Esophagus muscularis mucosa (tissue), 4 donors: ENCODE results near the gene WDR27. TPM values are rescaled to one million over a fixed set of nuclear protein-coding genes. Genes with fewer than 3 reads are reported as not detected.
A peak's percentile ranks its signal among the peaks of the same experiment; 100 is the strongest.
"Not testable (repeated sequence)": the region's sequence is repeated elsewhere in the genome, so short reads cannot be mapped to it uniquely, and the experiment has no call there.

Source experiments
- DNase-seq: peaks from one replicate; pipeline ENCODE4 v3.0.0-alpha.2; 2017; ENCODE audit errors: extremely low spot score
- H3K27ac ChIP-seq, 4 donors: fragments of 200-600 bp; sonication (generic); replicated peaks in 1 of 4; 1 replicate in 3 of 4; 2 replicates in 1 of 4; pipeline ENCODE4 v1.5.1; 2016 to 2019; ENCODE audit warnings: mild to moderate bottlenecking in 1 of 4
- H3K27me3 ChIP-seq, 4 donors: fragments of 200-600 bp; sonication (generic); one replicate each; pipeline versions ENCODE4 v1.5.1 to v1.6.0; 2016 to 2019
- H3K36me3 ChIP-seq, 4 donors: fragments of 200-600 bp; sonication (generic); one replicate each; pipeline ENCODE4 v1.5.1; 2016 to 2019
- H3K4me1 ChIP-seq, 4 donors: fragments of 200-600 bp; sonication (generic); one replicate each; pipeline ENCODE4 v1.5.1; 2016 to 2019
- H3K4me3 ChIP-seq, 4 donors: fragments of 200-600 bp; sonication (generic); 1 replicate in 2 of 4; 2 replicates in 2 of 4; pipeline ENCODE4 v1.5.1; 2016 to 2019; ENCODE audit warnings: mild to moderate bottlenecking in 4 of 4, moderate library complexity in 1 of 4
- H3K9me3 ChIP-seq, 4 donors: fragments of 200-600 bp; sonication (generic); 1 replicate in 3 of 4; 2 replicates in 1 of 4; pipeline ENCODE4 v1.5.1; 2016 to 2019
- CTCF ChIP-seq, 3 experiments: fragments of 200-600 bp in 2 of 3; fragments of 450-650 bp in 1 of 3; sonication (generic) in 2 of 3; IDR thresholded peaks; one replicate each; pipeline ENCODE4 v1.5.1; 2017 to 2019; ENCODE audit warnings: antibody characterized with exemption in 3 of 3, mild to moderate bottlenecking in 2 of 3, moderate library complexity in 1 of 3
- EP300 ChIP-seq: sonication (generic); formaldehyde crosslinking; IDR thresholded peaks from one replicate; pipeline ENCODE4 v1.6.1; 2017; ENCODE audit warnings: antibody characterized with exemption
- POLR2A ChIP-seq: fragments of 450-650 bp; IDR thresholded peaks from one replicate; pipeline ENCODE4 v1.6.1; 2017; ENCODE audit warnings: antibody characterized with exemption, moderate library complexity, mild to moderate bottlenecking, low read depth
- POLR2AphosphoS5 ChIP-seq, 2 donors: sonication (generic); formaldehyde crosslinking; IDR thresholded peaks; one replicate each; pipeline ENCODE4 v1.6.1; 2017; ENCODE audit warnings: antibody characterized with exemption in 2 of 2
- WGBS: methylation state at CpG from one replicate; pipeline ENCODE4 v1.1.5; 2018; 5-methylcytosine and 5-hydroxymethylcytosine counted together
- intact Hi-C: fragments of 100-400 bp; cut with DNase I; formaldehyde crosslinking; loops from one replicate; pipeline ENCODE4 v1.15.1; 2023
- total RNA-seq, 4 donors: library from RNA; depleted of rRNA; stranded (reverse); fragments of >200 nt; gene quantifications; one replicate each; pipeline versions ENCODE4 v1.1.0 to v1.2.1, GENCODE V29; 2016

The WDR27 gene
- total RNA-seq, 4 donors from 2014 or later, result 9.3 to 18.4 (median 14.4) TPM

GRCh38 chr6:169604076-169604475 is 97.8 kb downstream of the WDR27 start:
- TF ChIP-seq POLR2A (no peak), EP300 (no peak), POLR2AphosphoS5 (IDR thresholded peaks at IDR 0.05) (no peak), CTCF (IDR thresholded peaks at IDR 0.05) (no peak)
- Histone ChIP-seq H3K4me3 (no peak overlapping the region), H3K36me3 (peaks cover 0 to 21% (median 10%) of the 10 kb centered on the region in 4 donors), H3K4me1 (no peaks in the 10 kb centered on the region), H3K27ac (no peak overlapping the region), H3K9me3 (no peaks in the 10 kb centered on the region), H3K27me3 (no peaks in the 10 kb centered on the region)
- DNase-seq, result no peak
- WGBS, result 91% methylated on average over 1 of the region's 1 CpG
- intact Hi-C loops, result no loop called here

DNA sequence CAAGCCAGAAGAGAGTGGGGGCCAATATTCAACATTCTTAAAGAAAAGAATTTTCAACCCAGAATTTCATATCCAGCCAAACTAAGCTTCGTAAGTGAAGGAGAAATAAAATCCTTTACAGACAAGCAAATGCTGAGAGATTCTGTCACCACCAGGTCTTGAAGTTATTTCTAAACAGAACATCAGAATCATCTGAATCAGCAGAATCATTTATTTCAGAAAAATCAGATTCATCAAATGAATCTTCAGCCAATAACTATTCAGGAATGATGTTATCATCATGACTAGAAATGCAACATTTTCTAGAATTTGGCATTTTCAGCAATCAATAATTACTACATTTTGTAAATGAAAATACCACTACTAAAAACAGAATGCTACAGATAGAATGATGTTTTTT is 100.7 kb downstream of the WDR27 start:
- H3K27ac ChIP-seq, H3K4me1 ChIP-seq, H3K27me3 ChIP-seq, intact Hi-C loops, DNase-seq, H3K4me3 ChIP-seq, H3K9me3 ChIP-seq: not testable (repeated sequence)
- peaks cover 0 to 29% (median 10%) of the 10 kb centered on the region in 4 donors for H3K36me3 ChIP-seq
- WGBS, result 82% methylated on average over 1 of the region's 1 CpG

GRCh38 chr6:169592558-169592957 is 109.3 kb downstream of the WDR27 start:
- Histone ChIP-seq H3K27ac (no peak overlapping the region), H3K27me3 (no peaks in the 10 kb centered on the region), H3K4me1 (peaks cover 0 to 17% (median 10%) of the 10 kb centered on the region in 4 donors), H3K4me3 (no peak overlapping the region), H3K36me3 (no peaks in the 10 kb centered on the region), H3K9me3 (no peaks in the 10 kb centered on the region)
- DNase-seq, result no peak
- TF ChIP-seq EP300, result no peak
- 70% methylated on average over 1 of the region's 1 CpG for WGBS
- intact Hi-C loops, result no loop called here

- WGBS, result 96% methylated on average over 4 of the region's 4 CpGs
- intact Hi-C loops, result no loop called here
- H3K27ac ChIP-seq, result no peak overlapping the region
Observed at GRCh38 chr6:169591616-169592015, 110.2 kb downstream of the WDR27 start.

GRCh38 chr6:169590376-169590939 is 111.4 kb downstream of the WDR27 start:
- Histone ChIP-seq H3K36me3 (no peaks in the 10 kb centered on the region), H3K27me3 (no peaks in the 10 kb centered on the region), H3K9me3 (no peaks in the 10 kb centered on the region), H3K27ac (peak overlapping the region in 3 of 4 donors; percentile 0 to 63 (median 36)), H3K4me3 (no peak overlapping the region), H3K4me1 (peaks cover 0 to 17% (median 10%) of the 10 kb centered on the region in 4 donors)
- no peak for DNase-seq
- intact Hi-C loops, result no loop called here
- WGBS, result 89% methylated on average over 10 of the region's 10 CpGs
- no peak for TF ChIP-seq CTCF (IDR thresholded peaks at IDR 0.05)

More at GRCh38 chr6:169591616-169592015, 110.2 kb downstream of the WDR27 start:
- TF ChIP-seq CTCF (IDR thresholded peaks at IDR 0.05) (no peak), EP300 (no peak), POLR2AphosphoS5 (IDR thresholded peaks at IDR 0.05) (no peak), POLR2A (no peak)
- Histone ChIP-seq H3K4me3 (no peak overlapping the region), H3K36me3 (no peaks in the 10 kb centered on the region), H3K27me3 (no peaks in the 10 kb centered on the region), H3K9me3 (no peaks in the 10 kb centered on the region), H3K4me1 (peaks cover 0 to 17% (median 10%) of the 10 kb centered on the region in 4 donors)
- no peak for DNase-seq

- intact Hi-C loops, result no loop called here
- WGBS, result 60% methylated on average over 6 of the region's 6 CpGs
- Histone ChIP-seq H3K36me3 (no peaks in the 10 kb centered on the region), H3K4me1 (peaks cover 0 to 17% (median 10%) of the 10 kb centered on the region in 4 donors), H3K9me3 (no peaks in the 10 kb centered on the region), H3K27ac (peak overlapping the region; percentile 0 to 63 (median 30)), H3K4me3 (no peak overlapping the region), H3K27me3 (no peaks in the 10 kb centered on the region)
- no peak for TF ChIP-seq POLR2A
- TF ChIP-seq POLR2AphosphoS5 (IDR thresholded peaks at IDR 0.05), result no peak
- TF ChIP-seq CTCF (IDR thresholded peaks at IDR 0.05), result no peak
- TF ChIP-seq EP300, result no peak
- DNase-seq, result no peak
Observed at GRCh38 chr6:169589699-169590257, 112.1 kb downstream of the WDR27 start.
